Measurements from ENCODE around the gene RASA3.
A peak's percentile ranks its signal among the peaks of the same experiment; 100 is the strongest.

RASA3 gene

GRCh38 chr13:114064450-114065140 lies 67.8 kb downstream of the RASA3 start:
- no peak for DNase-seq

GRCh38 chr13:114063545-114064449 lies 68.6 kb downstream of the RASA3 start:
- DNase-seq = no peak

- DNase-seq = no peak
Observed at GRCh38 chr13:114062754-114063153, 69.7 kb downstream of the RASA3 start.

- DNase-seq = no peak
Observed at GRCh38 chr13:114062341-114062740, 70.1 kb downstream of the RASA3 start.

GRCh38 chr13:114061744-114062143 lies 70.7 kb downstream of the RASA3 start:
- no peak for DNase-seq

GRCh38 chr13:114061047-114061446 lies 71.4 kb downstream of the RASA3 start:
- no peak for DNase-seq

- no peak for DNase-seq
Observed at GRCh38 chr13:114059946-114060860, 72.2 kb downstream of the RASA3 start.

GRCh38 chr13:114059428-114059827 lies 73.0 kb downstream of the RASA3 start:
- DNase-seq = no peak

GRCh38 chr13:114058051-114058867 lies 74.2 kb downstream of the RASA3 start:
- DNase-seq = no peak

GRCh38 chr13:114057166-114058050 lies 75.0 kb downstream of the RASA3 start:
- DNase-seq = no peak

- no peak for DNase-seq
Observed at GRCh38 chr13:114056205-114057013, 76.0 kb downstream of the RASA3 start.

- DNase-seq = no peak
Observed at GRCh38 chr13:114055766-114056165, 76.7 kb downstream of the RASA3 start.

GRCh38 chr13:114054830-114055439 lies 77.5 kb downstream of the RASA3 start:
- DNase-seq = no peak

- DNase-seq = no peak
Observed at GRCh38 chr13:114054264-114054663, 78.2 kb downstream of the RASA3 start.

- DNase-seq = no peak
Observed at GRCh38 chr13:114053026-114053425, 79.4 kb downstream of the RASA3 start.

GRCh38 chr13:114050536-114051450 lies 81.6 kb downstream of the RASA3 start:
- no peak for DNase-seq

GRCh38 chr13:114049626-114050101 lies 82.8 kb downstream of the RASA3 start:
- DNase-seq = no peak

- peak; percentile 40 for DNase-seq
Observed at GRCh38 chr13:114049026-114049425, 83.4 kb downstream of the RASA3 start.

All from activated CD4-positive, alpha-beta T cell treated with anti-CD3 and anti-CD28 coated beads, Interleukin-2, amount 50 U/mL, for 1 hour (primary cell).